Muscle of arm (tissue), 12 donors: ENCODE results near the gene KRT79. TPM values are rescaled to one million over a fixed set of nuclear protein-coding genes. Genes with fewer than 3 reads are reported as not detected.

Source experiments
- DNase-seq: peaks from one replicate; pipeline ENCODE4 v3.0.0-alpha.2; 2013
- polyA plus RNA-seq, 12 donors: library from polyadenylated mRNA; unstranded; fragments of 120-200 nt; gene quantifications; one replicate each; pipeline ENCODE4 v1.2.1, GENCODE V29; 2013; ENCODE audit not compliant: insufficient read length in 12 of 12

The KRT79 gene
- polyA plus RNA-seq, 12 donors, result 0.11 TPM; not detected in 11

DNA sequence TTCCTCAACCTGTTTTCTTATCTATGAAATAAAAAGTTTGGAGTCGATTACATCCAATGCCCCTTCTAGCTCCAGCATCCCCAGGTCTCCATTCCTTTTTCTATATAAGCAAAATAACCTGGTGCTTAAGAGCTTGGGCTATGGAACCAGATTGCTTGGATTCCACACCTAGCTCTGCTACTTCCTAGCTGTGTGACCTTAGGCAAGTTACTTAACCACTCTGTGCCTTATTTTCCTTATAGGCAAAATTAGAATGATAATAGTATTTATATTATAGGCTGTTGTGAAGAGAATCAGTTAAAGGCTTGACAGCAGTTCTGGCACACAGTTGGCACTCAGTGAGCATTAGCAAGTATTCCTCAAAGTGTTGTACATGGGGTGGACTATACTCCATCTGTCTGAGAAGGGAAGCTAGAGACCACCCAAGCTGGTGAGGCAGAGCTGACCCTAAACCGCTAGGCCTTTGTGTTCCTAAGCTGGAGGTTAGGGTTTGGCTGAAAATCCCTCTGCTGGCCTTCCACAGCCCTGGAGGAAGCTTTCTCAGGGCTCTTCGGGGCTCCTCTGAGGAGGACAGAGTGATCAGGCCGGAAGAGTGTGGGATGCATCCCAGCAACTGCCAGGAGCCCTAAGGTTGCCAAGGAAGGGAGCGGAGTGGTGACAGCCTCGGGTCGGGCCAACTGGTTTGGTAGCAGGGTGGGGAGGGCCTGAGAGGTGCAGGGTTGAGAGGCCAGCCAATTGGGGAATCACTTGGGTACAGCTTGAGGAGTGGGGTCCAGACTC lies 14.2 kb downstream of the KRT79 start:
- no peak for DNase-seq

DNA sequence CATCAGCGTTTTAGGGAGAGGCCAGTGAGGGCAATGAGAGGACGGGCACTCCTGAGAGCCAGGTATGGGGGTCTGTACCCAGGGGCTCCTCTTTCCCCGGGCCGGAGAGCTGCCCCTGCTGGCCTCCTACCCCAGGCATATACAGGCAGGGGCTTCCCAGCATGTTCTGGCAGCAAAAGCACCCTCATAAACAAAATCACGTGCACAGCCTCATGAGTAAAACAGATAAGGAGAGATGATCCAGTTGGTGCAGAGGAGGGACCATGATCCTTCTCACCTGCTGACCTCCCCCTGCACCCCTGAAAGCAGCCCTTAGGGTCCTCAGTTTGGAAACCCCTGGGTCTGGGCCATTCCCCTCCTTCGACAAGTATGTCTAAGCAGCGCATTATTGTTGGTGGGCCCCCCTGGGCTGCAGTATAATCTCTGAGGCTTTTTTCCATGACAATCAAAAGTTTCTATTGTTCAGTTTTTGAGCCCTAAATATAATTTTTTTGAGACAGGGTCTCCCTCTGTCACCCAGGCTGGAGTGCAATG lies 15.2 kb downstream of the KRT79 start:
- DNase-seq, result no peak

DNA sequence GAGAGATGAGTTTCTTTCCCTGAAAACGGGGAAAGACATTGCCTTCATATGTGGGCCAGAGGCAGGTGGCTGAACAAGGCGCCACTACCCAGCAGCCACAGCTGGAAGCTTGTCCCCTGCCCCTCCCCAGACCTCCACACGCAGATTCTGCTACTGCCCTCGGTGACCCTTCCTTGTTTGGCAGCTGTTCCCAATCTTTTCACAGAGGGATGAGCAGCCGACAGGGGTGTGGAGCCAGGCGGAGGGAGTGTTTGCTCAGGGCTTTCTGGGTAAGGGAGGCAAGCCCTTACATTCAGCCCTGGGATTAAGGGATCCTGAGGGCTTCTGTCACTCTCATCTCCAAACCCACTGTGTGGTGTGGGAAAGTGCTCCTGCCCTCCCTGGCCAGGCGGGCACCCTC lies 15.7 kb downstream of the KRT79 start:
- no peak for DNase-seq

DNA sequence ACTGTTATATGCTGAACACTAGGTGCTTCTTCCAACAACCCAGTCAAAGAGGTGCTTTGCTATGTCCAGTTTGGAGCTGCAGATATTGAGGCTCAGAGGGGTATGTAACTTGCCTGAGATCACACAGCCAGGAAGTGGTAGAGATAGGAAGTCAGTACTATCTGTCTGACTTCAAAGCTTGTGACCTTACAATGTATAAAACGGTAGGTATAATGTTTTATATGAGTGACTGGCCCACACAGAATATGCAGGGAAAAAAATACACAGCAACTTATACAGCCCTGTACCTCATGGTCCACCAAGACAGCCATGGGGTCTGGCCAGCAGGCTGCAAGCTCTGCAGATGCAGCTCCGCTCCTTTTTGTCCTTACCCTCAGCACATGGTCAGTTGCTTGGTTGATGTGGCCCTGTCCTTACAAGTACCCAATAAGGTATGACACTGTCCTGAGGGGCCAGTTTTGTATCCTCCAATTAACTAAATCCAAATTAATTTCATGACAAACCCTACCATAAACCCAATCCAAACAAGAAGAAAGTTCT lies 16.3 kb downstream of the KRT79 start:
- no peak for DNase-seq

DNA sequence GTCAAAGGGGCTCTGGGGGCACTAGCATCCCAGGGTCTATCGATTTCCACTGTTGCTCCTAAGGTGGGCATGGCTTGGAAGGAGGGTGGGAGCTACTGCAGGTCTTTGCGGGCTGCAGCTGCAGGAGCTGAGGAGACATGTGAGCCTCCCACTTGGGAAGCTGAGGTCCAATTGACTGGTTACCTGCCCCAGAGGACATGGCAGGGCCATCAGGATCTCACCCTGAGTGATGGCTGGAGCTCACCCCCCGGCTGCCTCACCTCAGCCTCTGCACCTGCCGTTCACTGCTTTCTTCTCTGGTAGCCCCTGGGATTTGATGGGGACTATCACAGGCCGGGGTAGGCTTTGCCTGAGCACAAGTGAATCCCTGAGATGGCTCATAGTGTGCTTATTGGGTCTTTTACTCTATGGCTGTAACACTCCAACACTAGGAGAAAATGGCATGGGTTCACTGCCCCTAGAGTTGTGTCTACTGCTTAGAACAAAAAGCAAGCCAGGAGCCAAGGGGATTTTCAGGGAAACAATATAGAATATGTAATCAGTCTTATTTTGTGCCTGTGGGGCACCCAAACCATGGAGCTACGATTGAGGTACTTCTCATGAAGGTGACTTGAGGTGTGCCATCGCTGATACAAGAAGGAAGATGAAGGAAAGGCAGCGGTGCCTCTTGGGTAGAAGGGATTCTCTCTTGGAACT lies 17.0 kb downstream of the KRT79 start:
- DNase-seq, result no peak

DNA sequence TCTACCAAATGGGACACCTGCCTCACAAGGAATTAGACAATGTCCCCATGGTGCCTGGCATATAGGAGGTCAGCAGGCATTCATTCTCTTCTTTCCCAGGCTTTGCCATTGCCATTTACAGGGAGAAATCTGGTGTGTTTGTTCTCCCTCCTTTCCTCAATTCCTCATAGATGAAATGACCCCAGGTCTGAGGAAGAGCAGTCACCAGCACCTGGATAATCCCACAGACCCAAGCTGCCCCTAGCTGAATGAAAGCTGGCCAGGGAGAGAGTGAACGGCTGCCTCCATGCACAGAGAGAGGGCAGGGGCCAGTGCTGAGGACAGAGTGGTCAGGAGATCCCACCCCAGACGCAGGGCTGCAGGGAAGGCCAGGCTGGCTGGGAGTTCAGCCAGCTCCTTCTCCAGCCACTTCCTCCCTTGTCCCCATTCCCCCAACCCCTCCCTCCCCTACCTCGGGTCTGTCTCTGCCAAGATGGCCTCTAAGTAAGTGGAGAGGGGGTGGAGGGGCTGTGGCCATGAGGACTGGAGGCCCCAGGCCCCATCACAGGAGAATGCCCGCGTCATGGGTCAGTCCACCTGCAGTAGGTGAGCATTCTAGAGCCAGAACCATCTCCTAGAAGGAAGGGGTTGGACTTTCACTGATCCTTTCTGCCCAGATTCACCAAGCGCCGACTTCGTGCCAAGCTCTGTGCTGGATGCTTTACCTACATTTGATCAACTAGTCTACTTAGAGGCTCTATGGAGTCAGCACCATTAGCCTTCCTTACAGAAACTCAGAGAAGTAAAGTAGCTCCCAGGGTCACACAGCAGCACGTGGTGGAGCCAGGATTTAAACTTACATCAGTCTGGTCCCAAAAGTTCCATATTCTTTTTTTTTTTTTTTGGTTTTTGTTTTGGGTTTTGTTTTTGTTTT lies 18.2 kb downstream of the KRT79 start:
- DNase-seq, result no peak

DNA sequence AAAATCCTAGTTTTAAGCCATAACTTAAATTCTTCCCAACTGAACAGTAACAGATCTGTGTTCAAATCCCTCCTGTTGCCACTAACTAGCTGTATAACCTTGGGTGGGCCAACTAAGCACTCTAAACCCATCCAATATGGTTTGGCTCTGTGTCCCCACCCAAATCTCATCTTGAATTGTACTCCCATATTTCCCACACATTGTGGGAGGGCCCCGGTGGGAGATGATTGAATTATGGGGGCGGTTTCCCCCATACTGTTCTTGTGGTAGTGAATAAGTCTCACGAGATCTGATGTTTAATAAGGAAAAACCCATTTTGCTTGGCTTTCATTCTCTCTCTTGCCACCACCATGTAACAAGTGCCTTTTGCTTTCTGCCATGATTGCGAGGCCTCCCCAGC lies 18.9 kb downstream of the KRT79 start:
- DNase-seq, result no peak

DNA sequence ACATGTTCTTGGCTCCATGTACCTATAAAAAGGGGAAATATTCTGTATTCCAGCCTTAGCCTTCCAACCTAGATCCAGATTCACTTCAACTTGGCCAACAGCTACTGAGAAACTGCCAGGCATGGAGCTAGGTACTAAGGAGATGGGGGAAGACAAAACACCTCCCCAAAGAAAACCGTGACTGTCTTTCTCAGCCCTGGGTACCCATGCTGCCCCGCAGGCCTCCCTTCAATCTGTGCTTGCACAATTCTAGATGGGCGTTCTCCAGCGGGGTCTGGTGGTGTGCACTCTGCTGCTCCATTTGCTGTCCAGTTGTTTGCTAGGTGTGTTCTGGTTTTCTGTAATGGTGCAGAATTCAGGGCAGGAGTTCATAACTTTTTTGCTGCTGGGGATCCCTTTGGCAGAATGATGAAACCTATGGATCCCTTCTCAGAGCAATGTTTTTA lies 19.4 kb downstream of the KRT79 start:
- no peak for DNase-seq

DNA sequence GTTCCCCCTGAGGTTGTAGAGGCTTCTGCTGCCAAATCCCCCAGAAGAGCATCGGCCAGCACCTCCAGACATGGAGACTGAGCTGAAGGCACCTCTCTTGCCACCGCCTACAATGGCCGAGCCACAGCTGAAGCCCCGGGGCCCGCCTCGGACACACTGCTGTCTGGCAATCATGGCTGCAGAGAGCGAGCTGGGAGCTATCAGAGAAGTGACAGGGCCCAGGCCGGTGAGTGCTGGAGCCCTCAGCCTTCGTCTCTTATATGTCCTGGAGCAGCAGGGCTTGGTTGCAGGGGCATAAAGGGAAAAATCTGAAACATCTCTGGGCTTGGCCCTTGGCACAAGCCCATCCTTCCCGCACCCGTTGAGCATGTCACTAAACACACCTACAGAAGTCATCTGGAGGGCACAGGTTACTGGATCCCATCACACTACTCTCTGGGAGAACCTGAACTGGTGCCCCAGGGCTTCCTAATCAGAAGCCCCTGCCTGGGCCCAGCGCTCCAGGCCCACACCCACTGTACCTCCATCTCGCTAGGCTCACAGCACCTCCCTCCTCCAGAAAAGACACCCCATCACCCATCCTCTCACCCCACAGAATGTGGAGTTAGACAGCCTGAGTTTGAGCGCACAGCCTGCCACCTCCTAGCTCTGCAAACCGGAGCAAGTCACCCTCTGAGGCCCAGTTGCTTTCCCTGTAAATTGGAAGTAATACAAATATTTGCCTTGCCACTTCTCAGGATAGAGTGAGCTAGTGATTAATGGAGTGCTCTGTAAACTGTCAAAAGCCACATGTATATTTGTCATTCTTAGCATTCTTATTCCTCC lies 20.0 kb downstream of the KRT79 start, which contains the start of gene KRT4:
KRT4 (minus strand) TSS at position 232 of the 825 bp plus-strand sequence; CDS start at position 174, 58 bp downstream.
- DNase-seq, result no peak

DNA sequence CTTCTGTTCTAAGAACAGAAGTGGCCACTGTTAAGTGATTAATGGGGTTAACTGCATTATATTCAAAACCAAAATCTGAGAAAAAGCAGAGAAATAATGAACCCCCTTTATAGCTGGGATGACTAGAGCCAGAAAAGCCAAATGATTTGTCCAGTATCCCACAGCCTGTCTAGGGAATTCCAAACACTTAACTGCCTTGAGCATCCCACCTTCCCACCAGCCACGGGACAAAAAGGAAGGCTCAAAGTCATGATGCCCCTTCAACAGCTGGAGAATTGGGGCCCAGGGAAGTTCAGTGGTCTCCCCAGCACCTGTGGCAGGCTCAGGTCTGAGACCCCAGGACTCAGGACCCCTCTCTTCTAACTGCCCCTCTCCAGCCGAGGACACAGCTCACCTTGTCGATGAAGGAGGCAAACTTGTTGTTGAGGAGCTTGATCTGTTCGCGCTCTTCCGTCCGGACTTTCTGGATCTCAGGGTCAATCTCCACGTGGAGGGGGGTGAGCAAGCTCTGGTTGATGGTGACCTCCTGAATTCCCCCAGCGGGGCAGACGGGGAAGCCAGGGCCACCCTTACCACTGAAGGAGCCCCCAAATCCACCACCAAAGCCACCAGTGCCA lies 20.8 kb downstream of the KRT79 start:
- no peak for DNase-seq

DNA sequence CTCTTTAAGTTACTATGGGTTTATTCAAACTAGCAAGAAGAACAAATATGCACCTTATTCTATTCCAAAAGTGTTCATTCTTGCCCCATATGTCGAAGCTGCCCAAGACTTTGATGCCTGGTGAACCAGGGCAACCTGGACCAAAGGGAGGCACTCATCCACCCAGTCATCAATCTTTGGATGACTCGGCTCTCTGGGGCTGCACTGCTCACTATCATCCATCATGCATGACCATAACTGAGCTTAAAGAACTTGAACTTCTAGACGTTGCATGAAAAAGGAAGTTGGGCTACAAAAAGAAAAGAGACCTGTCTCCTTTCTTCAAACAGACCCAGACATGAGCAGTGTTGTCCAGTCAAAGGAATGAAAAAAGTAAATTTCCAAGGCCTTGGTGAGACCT lies 21.4 kb downstream of the KRT79 start:
- no peak for DNase-seq

DNA sequence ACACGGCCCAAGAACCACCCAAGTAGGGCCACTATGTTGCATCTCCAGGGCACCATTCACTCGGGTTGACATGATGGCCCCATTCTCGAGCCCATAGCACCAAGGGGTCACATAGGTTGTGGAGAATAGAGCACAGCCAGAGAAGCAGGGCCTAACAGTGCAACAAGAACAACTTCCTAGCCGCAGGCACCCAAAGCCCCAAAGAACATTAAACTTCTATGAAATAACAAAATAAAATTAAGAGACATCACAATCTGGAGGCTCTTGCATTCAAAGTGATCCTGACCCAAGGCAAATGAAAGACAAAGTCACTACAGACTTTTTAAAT lies 22.1 kb downstream of the KRT79 start:
- DNase-seq, result no peak

DNA sequence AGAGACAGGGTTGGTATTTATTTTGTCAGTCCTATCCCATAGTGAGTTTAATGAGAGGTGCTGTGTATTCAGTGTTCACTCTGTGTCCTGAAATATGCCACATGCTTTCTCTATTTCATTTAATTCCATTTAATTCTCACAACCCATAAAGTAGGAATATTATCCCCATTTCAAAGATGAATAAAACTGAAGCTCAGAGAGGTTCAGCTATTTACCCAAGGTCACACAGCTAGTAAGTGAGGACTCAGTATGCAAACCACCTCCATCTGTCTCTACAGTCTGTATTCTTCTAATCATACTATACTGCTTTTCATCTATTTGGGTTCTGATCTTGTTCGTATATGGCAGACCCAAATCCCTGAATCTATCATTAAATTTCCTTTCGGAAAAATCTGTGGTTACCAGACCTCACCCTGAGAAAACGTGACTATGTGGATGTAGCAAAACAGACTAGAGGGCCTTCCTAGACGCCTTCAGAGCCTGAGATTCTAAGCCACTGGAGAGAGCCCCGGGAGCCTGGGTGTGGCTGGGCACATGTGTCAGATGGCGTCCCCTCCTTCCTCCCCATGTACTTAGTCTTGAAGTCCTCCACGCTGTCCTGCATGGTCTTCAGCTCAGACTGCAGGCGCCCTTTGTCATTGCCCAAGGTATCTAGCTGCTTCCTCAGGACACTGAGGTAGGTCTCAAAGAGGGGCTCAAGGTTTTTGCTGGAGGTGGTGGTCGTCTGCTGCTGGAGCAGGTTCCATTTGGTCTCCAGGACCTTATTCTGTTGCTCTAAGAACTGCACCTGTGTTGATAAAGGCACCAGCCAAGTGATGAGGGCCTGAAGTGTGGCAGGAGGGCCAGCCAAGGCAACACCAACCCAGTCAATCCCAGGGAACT lies 22.7 kb downstream of the KRT79 start:
- no peak for DNase-seq

DNA sequence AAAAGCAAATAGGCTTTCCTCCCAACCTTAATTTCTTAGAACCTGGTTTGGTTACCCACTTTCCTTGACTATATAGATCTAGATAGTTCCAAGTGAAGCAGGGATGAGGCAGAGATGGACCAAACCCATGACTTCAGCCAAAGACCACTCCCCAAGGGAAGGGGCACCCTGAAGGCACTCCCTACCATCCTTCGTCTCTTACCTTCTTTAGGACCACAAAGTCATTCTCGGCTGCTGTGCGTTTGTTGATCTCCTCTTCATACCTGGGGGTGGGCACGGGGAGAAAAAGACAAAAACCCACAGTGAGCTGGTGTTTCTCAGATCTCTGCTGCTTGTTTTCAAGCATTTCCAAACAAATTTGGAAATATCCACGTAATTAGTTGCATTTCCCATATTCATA lies 23.6 kb downstream of the KRT79 start:
- DNase-seq, result no peak

DNA sequence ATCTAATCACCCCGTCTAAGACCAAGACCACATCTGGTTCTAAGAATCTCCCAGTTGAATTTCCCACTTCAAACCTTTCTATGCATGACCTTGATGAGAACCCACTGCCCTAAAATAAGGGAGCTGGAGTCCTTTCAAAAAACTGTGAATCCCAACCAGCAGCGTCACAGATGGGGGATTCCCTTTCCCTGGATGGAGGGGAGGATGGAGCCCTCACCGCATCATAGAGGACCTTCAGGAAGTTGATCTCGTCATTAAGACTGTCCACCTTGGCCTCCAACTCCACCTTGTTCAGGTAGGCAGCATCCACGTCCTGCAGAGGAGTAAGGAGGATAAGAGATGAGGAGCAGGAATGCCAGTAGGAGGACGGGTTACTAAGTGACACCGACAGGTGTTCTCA lies 24.9 kb downstream of the KRT79 start:
- DNase-seq, result no peak

DNA sequence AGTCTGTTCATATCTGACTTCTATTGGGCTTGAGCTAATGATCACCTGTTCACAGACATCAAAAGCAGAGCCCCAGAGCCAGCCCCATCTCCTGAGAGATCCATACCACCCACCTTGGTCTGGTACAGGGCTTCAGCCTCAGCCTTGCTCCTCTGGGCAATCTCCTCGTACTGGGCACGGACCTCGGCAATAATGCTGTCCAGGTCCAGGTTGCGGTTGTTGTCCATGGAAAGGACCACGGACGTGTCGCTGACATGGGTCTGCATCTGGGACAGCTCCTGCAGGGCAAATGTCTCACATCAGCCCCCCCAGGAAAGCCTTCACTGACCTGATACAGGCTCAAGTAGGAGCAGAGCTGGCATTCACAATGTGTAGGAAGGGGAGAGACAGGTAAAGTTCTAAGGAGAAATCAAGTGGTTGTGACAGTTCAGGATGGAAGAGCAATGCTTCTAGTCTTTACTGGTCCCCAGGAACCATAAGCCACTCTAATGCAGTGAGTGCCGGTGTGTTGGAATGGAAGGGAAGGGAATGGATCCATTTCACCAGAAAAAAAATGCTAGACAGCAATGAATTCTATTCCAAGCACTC lies 25.4 kb downstream of the KRT79 start:
- no peak for DNase-seq

DNA sequence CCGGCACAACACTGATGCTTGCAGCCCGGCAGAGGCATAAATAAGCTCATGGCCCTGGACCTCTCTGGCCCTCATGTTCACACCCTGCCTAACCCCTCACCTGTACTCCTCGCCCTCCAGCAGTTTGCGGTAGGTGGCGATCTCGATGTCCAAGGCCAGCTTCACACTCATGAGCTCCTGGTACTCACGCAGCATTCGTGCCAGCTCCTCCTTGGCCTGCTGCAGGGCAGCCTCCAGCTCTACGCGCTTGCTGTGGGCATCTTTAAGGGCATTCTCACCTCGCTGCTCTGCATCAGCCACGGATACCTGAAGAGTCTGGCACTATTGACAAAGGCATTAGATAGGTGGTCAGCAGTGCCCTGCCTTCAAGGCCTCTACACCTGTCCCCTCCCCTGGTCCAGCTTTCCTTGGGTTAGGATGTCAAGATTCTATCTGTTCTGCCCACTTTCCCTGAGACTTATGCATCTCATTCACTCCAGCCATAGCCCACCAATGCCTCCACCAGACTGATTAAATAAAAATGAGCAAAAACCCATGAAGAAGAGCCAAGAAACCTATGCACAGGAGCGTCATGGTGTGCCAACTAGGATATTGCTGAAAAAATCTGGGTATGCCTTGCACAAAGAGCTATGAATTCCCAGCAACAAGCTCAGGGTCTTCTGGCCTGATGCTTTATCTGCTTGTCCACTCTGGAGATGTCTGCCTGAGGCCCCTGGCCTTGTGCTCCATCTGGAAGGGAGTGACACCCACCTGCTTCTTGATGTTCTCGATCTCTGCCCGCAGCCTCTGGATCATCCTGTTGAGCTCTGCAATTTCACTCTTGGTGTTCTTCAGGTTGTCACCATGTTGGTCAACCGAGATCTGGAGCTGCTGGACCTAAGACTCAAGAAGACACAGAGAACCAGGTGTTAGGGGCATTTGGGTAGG lies 26.3 kb downstream of the KRT79 start:
- no peak for DNase-seq
